ENCODE measurements around the gene PPTC7. TPM values are rescaled to one million over a fixed set of nuclear protein-coding genes. Genes with fewer than 3 reads are reported as not detected.
"Not testable (repeated sequence)": the region's sequence is repeated elsewhere in the genome, so short reads cannot be mapped to it uniquely, and the experiment has no call there.

Gene PPTC7
- total RNA-seq, 2 experiments from 2014 or later, result 53.8 to 54.8 TPM

GRCh38 chr12:110545812-110546211 is 37.3 kb downstream of the PPTC7 start:
- Histone ChIP-seq H3K36me3 (ENCODE audit: insufficient read depth, low read length) (peaks cover 71% of the 10 kb centered on the region), H3K27me3 (ENCODE audit: control insufficient read depth in 1 of 2, insufficient read depth in 2 of 2, low read length in 2 of 2) (no peaks in the 10 kb centered on the region), H3K9me3 (ENCODE audit: control insufficient read depth in 1 of 2, insufficient read depth in 1 of 2, low read length in 2 of 2) (no peaks in the 10 kb centered on the region), H3K27ac (ENCODE audit: low read depth in 1 of 2, low read length in 2 of 2) (no peak overlapping the region), H3K4me1 (ENCODE audit: insufficient read depth, low read length) (peaks cover 4% of the 10 kb centered on the region), H3K4me3 (ENCODE audit: low read length) (no peak overlapping the region)
- TF ChIP-seq CTCF (IDR thresholded peaks at IDR 0.05), result no peak
- DNase-seq (no peak), ATAC-seq (ENCODE audit: poor library complexity) (no peak)
- H3K4me3 Mint-ChIP-seq, result no peak overlapping the region
- ChIA-PET POLR2A (no interaction called here), CTCF (no interaction called here)
- no peaks in the 10 kb centered on the region for H3K27me3 Mint-ChIP-seq
- peaks cover 36% of the 10 kb centered on the region for H3K4me1 Mint-ChIP-seq (ENCODE audit: low read depth)
- H3K9me3 Mint-ChIP-seq, result no peaks in the 10 kb centered on the region
- peaks cover 79% of the 10 kb centered on the region for H3K36me3 Mint-ChIP-seq (ENCODE audit: low read depth)
- no peak overlapping the region for H3K27ac Mint-ChIP-seq
- intact Hi-C loops (cut with DNase I, micrococcal nuclease), result no loop called here

- ATAC-seq (ENCODE audit: poor library complexity); H3K4me1 ChIP-seq (ENCODE audit: insufficient read depth, low read length); H3K9me3 Mint-ChIP-seq; H3K27me3 ChIP-seq (ENCODE audit: control insufficient read depth in 1 of 2, insufficient read depth in 2 of 2, low read length in 2 of 2); H3K9me3 ChIP-seq (ENCODE audit: control insufficient read depth in 1 of 2, insufficient read depth in 1 of 2, low read length in 2 of 2); intact Hi-C loops (cut with DNase I, micrococcal nuclease); H3K4me3 ChIP-seq (ENCODE audit: low read length); H3K4me3 Mint-ChIP-seq; POLR2A ChIA-PET; H3K27ac Mint-ChIP-seq; H3K27ac ChIP-seq (ENCODE audit: low read depth in 1 of 2, low read length in 2 of 2); H3K27me3 Mint-ChIP-seq: not testable (repeated sequence)
- peaks cover 68% of the 10 kb centered on the region for H3K36me3 ChIP-seq (ENCODE audit: insufficient read depth, low read length)
- Mint-ChIP-seq H3K36me3 (ENCODE audit: low read depth) (peaks cover 73% of the 10 kb centered on the region), H3K4me1 (ENCODE audit: low read depth) (peaks cover 36% of the 10 kb centered on the region)
- CTCF ChIA-PET, result interaction anchor here (1.5 kb wide), 1 partner anchor 95 kb away, joined by 3 read pairs; the partner anchor contains the start of gene ARPC3
- peak in 1 of 14 experiments; percentile 26 for DNase-seq
These were observed 37.9 kb downstream of the PPTC7 start for GRCh38 chr12:110545259-110545658.

GRCh38 chr12:110543965-110544364 is 39.2 kb downstream of the PPTC7 start:
- Mint-ChIP-seq H3K27ac (no peak overlapping the region), H3K9me3 (no peaks in the 10 kb centered on the region), H3K27me3 (no peaks in the 10 kb centered on the region), H3K36me3 (ENCODE audit: low read depth) (peaks cover 76% of the 10 kb centered on the region), H3K4me1 (ENCODE audit: low read depth) (peaks cover 30% of the 10 kb centered on the region), H3K4me3 (no peak overlapping the region)
- intact Hi-C loops (cut with DNase I, micrococcal nuclease), result no loop called here
- ChIA-PET CTCF (interaction anchor here (1.2 to 1.5 kb wide), 3 partner anchors 8 to 94 kb away, joined by 3 to 4 read pairs (median 3); partner anchors contain the start of gene ARPC3), POLR2A (interaction anchor here (3.2 kb wide), 1 partner anchor 75 kb away, joined by 9 read pairs; the partner anchor contains the start of genes FAM216A and GPN3)
- H3K4me3 ChIP-seq (ENCODE audit: low read length), result no peak overlapping the region
- DNase-seq (no peak), ATAC-seq (ENCODE audit: poor library complexity) (no peak)
- H3K27me3 ChIP-seq (ENCODE audit: control insufficient read depth in 1 of 2, insufficient read depth in 2 of 2, low read length in 2 of 2), result no peaks in the 10 kb centered on the region
- H3K36me3 ChIP-seq (ENCODE audit: insufficient read depth, low read length), result peaks cover 71% of the 10 kb centered on the region
- H3K9me3 ChIP-seq (ENCODE audit: control insufficient read depth in 1 of 2, insufficient read depth in 1 of 2, low read length in 2 of 2), result no peaks in the 10 kb centered on the region
- H3K4me1 ChIP-seq (ENCODE audit: insufficient read depth, low read length), result peaks cover 4% of the 10 kb centered on the region
- no peak for TF ChIP-seq CTCF (IDR thresholded peaks at IDR 0.05)
- no peak overlapping the region for H3K27ac ChIP-seq (ENCODE audit: low read depth in 1 of 2, low read length in 2 of 2)

Measured in CD4-positive, alpha-beta T cell (primary cell).